ENCODE measurements around the gene HUS1. TPM values are rescaled to one million over a fixed set of nuclear protein-coding genes. Genes with fewer than 3 reads are reported as not detected.

The HUS1 gene
- polyA plus RNA-seq, 1 experiment: 14.1 TPM

GRCh38 chr7:48011951-48012350 is 32.5 kb upstream of the HUS1 start:
- H3K27me3 ChIP-seq (ENCODE audit: control insufficient read depth, insufficient read depth, low read length): peaks cover 3% of the 10 kb centered on the region; the same call in 1 of the 2 replicates
- H3K36me3 ChIP-seq (ENCODE audit: control insufficient read depth, insufficient read depth, low read length): no peaks in the 10 kb centered on the region
- no peak for DNase-seq (ENCODE audit: low read depth)
- ChIA-PET POLR2A (no interaction called here), CTCF (interaction anchor here (1.7 to 3.1 kb wide), 2 partner anchors 20 to 98 kb away, joined by 5 to 12 read pairs; no protein-coding TSS in a partner anchor)
- TF ChIP-seq, protein P1, sequence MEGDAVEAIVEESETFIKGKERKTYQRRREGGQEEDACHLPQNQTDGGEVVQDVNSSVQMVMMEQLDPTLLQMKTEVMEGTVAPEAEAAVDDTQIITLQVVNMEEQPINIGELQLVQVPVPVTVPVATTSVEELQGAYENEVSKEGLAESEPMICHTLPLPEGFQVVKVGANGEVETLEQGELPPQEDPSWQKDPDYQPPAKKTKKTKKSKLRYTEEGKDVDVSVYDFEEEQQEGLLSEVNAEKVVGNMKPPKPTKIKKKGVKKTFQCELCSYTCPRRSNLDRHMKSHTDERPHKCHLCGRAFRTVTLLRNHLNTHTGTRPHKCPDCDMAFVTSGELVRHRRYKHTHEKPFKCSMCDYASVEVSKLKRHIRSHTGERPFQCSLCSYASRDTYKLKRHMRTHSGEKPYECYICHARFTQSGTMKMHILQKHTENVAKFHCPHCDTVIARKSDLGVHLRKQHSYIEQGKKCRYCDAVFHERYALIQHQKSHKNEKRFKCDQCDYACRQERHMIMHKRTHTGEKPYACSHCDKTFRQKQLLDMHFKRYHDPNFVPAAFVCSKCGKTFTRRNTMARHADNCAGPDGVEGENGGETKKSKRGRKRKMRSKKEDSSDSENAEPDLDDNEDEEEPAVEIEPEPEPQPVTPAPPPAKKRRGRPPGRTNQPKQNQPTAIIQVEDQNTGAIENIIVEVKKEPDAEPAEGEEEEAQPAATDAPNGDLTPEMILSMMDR (IDR thresholded peaks at IDR 0.05; ENCODE audit: insufficient read depth, low read depth, low read length): no peak
- no peak overlapping the region for H3K4me3 ChIP-seq (ENCODE audit: low read depth, low read length)

GRCh38 chr7:48011323-48011722 is 31.9 kb upstream of the HUS1 start:
- TF ChIP-seq, protein P1 (IDR thresholded peaks at IDR 0.05; ENCODE audit: insufficient read depth, low read depth, low read length): no peak
- Histone ChIP-seq H3K36me3 (ENCODE audit: control insufficient read depth, insufficient read depth, low read length) (no peaks in the 10 kb centered on the region), H3K27me3 (ENCODE audit: control insufficient read depth, insufficient read depth, low read length) (peaks cover 3% of the 10 kb centered on the region; the same call in 1 of the 2 replicates), H3K4me3 (ENCODE audit: low read depth, low read length) (no peak overlapping the region)
- ChIA-PET POLR2A (no interaction called here), CTCF (interaction anchor here (1.5 to 3.1 kb wide), 2 partner anchors 20 to 99 kb away, joined by 7 to 12 read pairs; no protein-coding TSS in a partner anchor)
- DNase-seq (ENCODE audit: low read depth): no peak

GRCh38 chr7:48009954-48010353 is 30.5 kb upstream of the HUS1 start:
- no peaks in the 10 kb centered on the region for H3K36me3 ChIP-seq (ENCODE audit: control insufficient read depth, insufficient read depth, low read length)
- TF ChIP-seq, protein P1 (IDR thresholded peaks at IDR 0.05; ENCODE audit: insufficient read depth, low read depth, low read length): no peak
- POLR2A ChIA-PET: no interaction called here
- peaks cover 3% of the 10 kb centered on the region; the same call in 1 of the 2 replicates for H3K27me3 ChIP-seq (ENCODE audit: control insufficient read depth, insufficient read depth, low read length)
- no peak overlapping the region for H3K4me3 ChIP-seq (ENCODE audit: low read depth, low read length)
- DNase-seq (ENCODE audit: low read depth): no peak
- CTCF ChIA-PET: no interaction called here

- Histone ChIP-seq H3K4me3 (ENCODE audit: low read depth, low read length) (no peak overlapping the region), H3K27me3 (ENCODE audit: control insufficient read depth, insufficient read depth, low read length) (peaks cover 3% of the 10 kb centered on the region; the same call in 1 of the 2 replicates), H3K36me3 (ENCODE audit: control insufficient read depth, insufficient read depth, low read length) (no peaks in the 10 kb centered on the region)
- no peak for DNase-seq (ENCODE audit: low read depth)
- POLR2A ChIA-PET: no interaction called here
- CTCF ChIA-PET: no interaction called here
- TF ChIP-seq, protein P1 (IDR thresholded peaks at IDR 0.05; ENCODE audit: insufficient read depth, low read depth, low read length): no peak
Measured at GRCh38 chr7:48009257-48009656, 29.8 kb upstream of the HUS1 start.

- Histone ChIP-seq H3K36me3 (ENCODE audit: control insufficient read depth, insufficient read depth, low read length) (no peaks in the 10 kb centered on the region), H3K27me3 (ENCODE audit: control insufficient read depth, insufficient read depth, low read length) (peaks cover 3% of the 10 kb centered on the region; the same call in 1 of the 2 replicates), H3K4me3 (ENCODE audit: low read depth, low read length) (no peak overlapping the region)
- TF ChIP-seq, protein P1 (IDR thresholded peaks at IDR 0.05; ENCODE audit: insufficient read depth, low read depth, low read length): no peak
- ChIA-PET CTCF (no interaction called here), POLR2A (no interaction called here)
- DNase-seq (ENCODE audit: low read depth): no peak
Measured at GRCh38 chr7:48006866-48007265, 27.5 kb upstream of the HUS1 start.
